Hepatocyte (in vitro differentiated cells): ENCODE results near the gene MKRN2. TPM values are rescaled to one million over a fixed set of nuclear protein-coding genes. Genes with fewer than 3 reads are reported as not detected.

Experiments
- DNase-seq: peaks from one replicate; pipeline ENCODE4 v3.0.0-alpha.2; 2016; ENCODE audit warnings: low spot score
- H2AFZ ChIP-seq: fragments of 200-600 bp; sonication (generic); 2 replicates; pipeline ENCODE4 v1.6.0; 2016; ENCODE audit warnings: antibody characterized with exemption, mild to moderate bottlenecking
- H3K27ac ChIP-seq: fragments of 200-600 bp; sonication (generic); 2 replicates; pipeline ENCODE4 v1.5.1; 2016; ENCODE audit warnings: mild to moderate bottlenecking
- H3K27me3 ChIP-seq: fragments of 200-600 bp; sonication (generic); 2 replicates; pipeline ENCODE4 v1.6.1; 2016
- H3K36me3 ChIP-seq: fragments of 200-600 bp; sonication (generic); replicated peaks from 2 replicates; pipeline ENCODE4 v1.5.1; 2016; ENCODE audit warnings: low read depth; ENCODE audit not compliant: insufficient read depth
- H3K4me1 ChIP-seq: fragments of 200-600 bp; sonication (generic); 2 replicates; pipeline ENCODE4 v1.5.1; 2016; ENCODE audit warnings: mild to moderate bottlenecking, moderate library complexity; ENCODE audit not compliant: insufficient read depth
- H3K4me2 ChIP-seq: fragments of 200-600 bp; sonication (generic); 2 replicates; pipeline ENCODE4 v1.6.0; 2016
- H3K4me3 ChIP-seq: fragments of 200-600 bp; sonication (generic); 2 replicates; pipeline ENCODE4 v1.5.1; 2016; ENCODE audit warnings: mild to moderate bottlenecking
- H3K79me2 ChIP-seq: fragments of 200-600 bp; sonication (generic); 2 replicates; pipeline ENCODE4 v1.6.0; 2017; ENCODE audit warnings: mild to moderate bottlenecking
- H3K9me2 ChIP-seq: fragments of 200-600 bp; sonication (generic); replicated peaks from 2 replicates; pipeline ENCODE4 v1.6.0; 2017; ENCODE audit warnings: mild to moderate bottlenecking; ENCODE audit not compliant: insufficient read depth
- H3K9me3 ChIP-seq: fragments of 200-600 bp; sonication (generic); 2 replicates; pipeline ENCODE4 v1.5.1; 2016; ENCODE audit warnings: low read depth, mild to moderate bottlenecking
- H4K20me1 ChIP-seq: fragments of 200-600 bp; sonication (generic); 2 replicates; pipeline ENCODE4 v1.6.0; 2016; ENCODE audit warnings: mild to moderate bottlenecking; ENCODE audit not compliant: insufficient read depth, poor library complexity, severe bottlenecking
- EZH2 ChIP-seq: fragments of 200-600 bp; sonication (generic); IDR thresholded peaks from 2 replicates; pipeline ENCODE4 v1.6.1; 2016; ENCODE audit warnings: antibody characterized with exemption, mild to moderate bottlenecking, borderline replicate concordance
- EZH2phosphoT487 ChIP-seq: fragments of 200-600 bp; sonication (generic); IDR thresholded peaks from one replicate; pipeline ENCODE4 v1.6.1; 2018; ENCODE audit warnings: antibody characterized with exemption, mild to moderate bottlenecking, low read depth, moderate library complexity; ENCODE audit not compliant: unreplicated experiment, severe bottlenecking
- WGBS: methylation state at CpG from one replicate; pipeline ENCODE4 v1.1.6; 2016; ENCODE audit warnings: low lambda C conversion rate; ENCODE audit errors: missing lambda C conversion rate; 5-methylcytosine and 5-hydroxymethylcytosine counted together
- polyA plus RNA-seq: library from polyadenylated mRNA; unstranded; fragments of >200 nt; fragmentation: Nextera tagmentation; extraction: Ambion mirVana; gene quantifications from 2 replicates; pipeline ENCODE4 v1.2.1, GENCODE V29; 2016
- total RNA-seq: library from RNA; depleted of rRNA; stranded (reverse); fragments of >200 nt; gene quantifications from 2 replicates; pipeline ENCODE4 v1.2.3, GENCODE V29; 2014
- TF ChIP-seq, protein P1 (sequence below): fragments of 200-600 bp; sonication (generic); IDR thresholded peaks from 2 replicates; pipeline ENCODE4 v1.5.1; 2016; ENCODE audit warnings: antibody characterized with exemption, mild to moderate bottlenecking; ENCODE audit not compliant: poor library complexity

Gene MKRN2
- total and polyA plus RNA-seq, 2 experiments from 2014 or later: 22.6 to 30.1 TPM

DNA sequence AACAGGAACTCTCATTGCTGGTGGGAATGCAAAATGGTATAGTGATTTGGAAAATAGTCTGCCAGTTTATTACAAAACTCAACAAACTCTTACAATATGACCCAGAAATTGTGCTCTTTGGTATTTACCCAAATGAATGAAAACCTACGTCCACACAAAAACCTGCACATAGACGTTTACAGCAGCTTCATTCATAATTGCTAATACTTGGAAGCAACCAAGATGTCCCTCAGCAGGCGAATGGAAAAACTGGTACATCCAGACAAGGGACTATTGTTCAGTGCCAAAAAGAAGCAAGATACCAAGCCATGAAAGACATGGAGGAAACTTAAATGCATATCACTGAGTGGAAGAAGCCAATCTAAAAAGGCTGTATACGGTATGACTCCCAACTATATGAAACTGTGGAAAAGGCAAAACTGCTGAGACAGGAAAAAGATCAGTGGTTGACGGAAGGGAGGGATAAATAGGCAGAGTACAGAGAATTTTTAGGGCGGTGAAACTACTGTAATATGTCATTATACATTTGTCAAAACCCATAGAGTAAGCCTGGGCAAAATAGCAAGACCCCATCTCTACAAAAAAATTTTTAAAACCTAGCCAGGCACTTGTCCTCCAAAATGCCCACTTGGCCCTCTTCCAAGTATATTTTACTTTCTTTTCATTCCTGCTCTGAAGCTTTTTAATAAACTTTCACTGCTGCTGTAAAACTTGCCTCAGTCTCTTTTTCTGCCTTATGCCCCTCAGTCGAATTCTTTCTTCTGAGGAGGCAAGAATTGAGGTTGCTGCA is 6.7 kb upstream of the MKRN2 start:
- peaks cover 3% of the 10 kb centered on the region for H3K27me3 ChIP-seq
- H3K79me2 ChIP-seq: no peaks in the 10 kb centered on the region

DNA sequence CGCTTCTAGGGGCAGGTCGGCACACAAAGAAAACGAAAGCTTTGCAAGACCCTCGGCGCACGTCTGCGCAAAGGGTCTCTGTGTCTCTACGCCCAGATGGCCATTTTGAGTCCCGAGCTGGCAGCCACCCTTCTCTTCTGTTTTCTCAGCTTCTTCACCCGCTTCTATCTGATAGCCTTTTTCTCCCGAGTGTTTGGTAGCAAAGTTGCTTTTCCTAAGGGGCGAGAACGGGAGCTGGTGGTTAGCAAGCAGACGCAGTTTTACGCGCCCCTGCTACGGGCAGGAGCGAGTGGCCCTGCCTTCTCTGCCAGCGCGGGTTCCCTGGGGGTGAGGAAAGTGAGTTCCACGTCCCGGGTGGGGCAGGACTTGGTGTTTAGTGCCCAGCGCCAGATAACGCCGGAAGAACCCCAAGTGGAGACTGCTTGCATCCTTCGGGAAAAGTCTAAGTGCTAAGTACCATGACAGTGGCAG is 2.9 kb upstream of the MKRN2 start:
- Histone ChIP-seq H3K4me1 (peaks cover 8% of the 10 kb centered on the region), H3K27ac (no peak overlapping the region), H3K79me2 (peaks cover 16% of the 10 kb centered on the region), H2AFZ (peak overlapping the region; percentile 54), H3K27me3 (peaks cover 3% of the 10 kb centered on the region), H3K36me3 (no peaks in the 10 kb centered on the region), H4K20me1 (peaks cover 11% of the 10 kb centered on the region), H3K9me3 (no peaks in the 10 kb centered on the region), H3K4me3 (no peak overlapping the region), H3K4me2 (peak overlapping the region; percentile 61), H3K9me2 (no peaks in the 10 kb centered on the region)
- TF ChIP-seq, protein P1, sequence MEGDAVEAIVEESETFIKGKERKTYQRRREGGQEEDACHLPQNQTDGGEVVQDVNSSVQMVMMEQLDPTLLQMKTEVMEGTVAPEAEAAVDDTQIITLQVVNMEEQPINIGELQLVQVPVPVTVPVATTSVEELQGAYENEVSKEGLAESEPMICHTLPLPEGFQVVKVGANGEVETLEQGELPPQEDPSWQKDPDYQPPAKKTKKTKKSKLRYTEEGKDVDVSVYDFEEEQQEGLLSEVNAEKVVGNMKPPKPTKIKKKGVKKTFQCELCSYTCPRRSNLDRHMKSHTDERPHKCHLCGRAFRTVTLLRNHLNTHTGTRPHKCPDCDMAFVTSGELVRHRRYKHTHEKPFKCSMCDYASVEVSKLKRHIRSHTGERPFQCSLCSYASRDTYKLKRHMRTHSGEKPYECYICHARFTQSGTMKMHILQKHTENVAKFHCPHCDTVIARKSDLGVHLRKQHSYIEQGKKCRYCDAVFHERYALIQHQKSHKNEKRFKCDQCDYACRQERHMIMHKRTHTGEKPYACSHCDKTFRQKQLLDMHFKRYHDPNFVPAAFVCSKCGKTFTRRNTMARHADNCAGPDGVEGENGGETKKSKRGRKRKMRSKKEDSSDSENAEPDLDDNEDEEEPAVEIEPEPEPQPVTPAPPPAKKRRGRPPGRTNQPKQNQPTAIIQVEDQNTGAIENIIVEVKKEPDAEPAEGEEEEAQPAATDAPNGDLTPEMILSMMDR: no peak
- no peak for TF ChIP-seq EZH2phosphoT487
- DNase-seq: no peak
- WGBS: 57% methylated on average over 26 of the region's 26 CpGs

More for the DNA sequence above, 6.7 kb upstream of the MKRN2 start:
- Histone ChIP-seq H3K4me2 (no peak overlapping the region), H3K27ac (no peak overlapping the region), H3K4me1 (no peaks in the 10 kb centered on the region), H4K20me1 (no peaks in the 10 kb centered on the region), H3K9me3 (no peaks in the 10 kb centered on the region), H3K36me3 (no peaks in the 10 kb centered on the region), H3K4me3 (no peak overlapping the region), H2AFZ (no peak overlapping the region), H3K9me2 (no peaks in the 10 kb centered on the region)
- 81% methylated on average over 7 of the region's 7 CpGs for WGBS
- DNase-seq: no peak
- TF ChIP-seq EZH2 (no peak), EZH2phosphoT487 (no peak)
- TF ChIP-seq, protein P1: no peak

DNA sequence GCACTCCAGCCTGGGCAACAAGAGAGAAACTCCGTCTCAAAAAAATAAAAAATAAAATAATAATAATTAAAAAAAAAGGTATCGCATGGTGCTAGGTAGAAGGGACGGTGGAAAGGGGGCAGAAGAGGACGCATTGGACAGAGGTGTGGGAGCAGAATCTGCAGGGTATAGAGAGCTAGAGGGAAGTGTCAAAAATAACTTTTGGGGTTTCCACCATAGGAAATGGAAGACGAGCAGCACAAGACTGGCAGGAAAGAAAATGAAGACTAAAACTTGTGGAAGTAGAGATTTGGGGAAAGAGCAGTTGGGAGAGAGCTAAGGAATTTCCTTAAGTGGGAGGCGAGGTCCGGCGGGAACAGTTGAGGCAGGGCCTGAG is 585 bp upstream of the MKRN2 start:
- H3K79me2 ChIP-seq: peaks cover 40% of the 10 kb centered on the region
- peak overlapping the region; percentile 25 for H3K4me3 ChIP-seq
- H3K36me3 ChIP-seq: no peaks in the 10 kb centered on the region
- WGBS: 12% methylated on average over 8 of the region's 8 CpGs
- H3K9me3 ChIP-seq: no peaks in the 10 kb centered on the region
- H3K27me3 ChIP-seq: peaks cover 3% of the 10 kb centered on the region
- peaks cover 21% of the 10 kb centered on the region for H3K4me1 ChIP-seq
- H3K27ac ChIP-seq: peak overlapping the region; percentile 99
- no peaks in the 10 kb centered on the region for H3K9me2 ChIP-seq
- H2AFZ ChIP-seq: peak overlapping the region; percentile 91
- TF ChIP-seq, protein P1: no peak
- TF ChIP-seq EZH2phosphoT487 (no peak), EZH2 (no peak)
- DNase-seq: no peak
- peak overlapping the region; percentile 86 for H3K4me2 ChIP-seq
- H4K20me1 ChIP-seq: peaks cover 34% of the 10 kb centered on the region
